Measurements from ENCODE around the gene NMRK2. TPM values are rescaled to one million over a fixed set of nuclear protein-coding genes. Genes with fewer than 3 reads are reported as not detected.

NMRK2 gene
- total RNA-seq, 2 donors from 2014 or later, result 0.27 TPM; not detected in 1

DNA sequence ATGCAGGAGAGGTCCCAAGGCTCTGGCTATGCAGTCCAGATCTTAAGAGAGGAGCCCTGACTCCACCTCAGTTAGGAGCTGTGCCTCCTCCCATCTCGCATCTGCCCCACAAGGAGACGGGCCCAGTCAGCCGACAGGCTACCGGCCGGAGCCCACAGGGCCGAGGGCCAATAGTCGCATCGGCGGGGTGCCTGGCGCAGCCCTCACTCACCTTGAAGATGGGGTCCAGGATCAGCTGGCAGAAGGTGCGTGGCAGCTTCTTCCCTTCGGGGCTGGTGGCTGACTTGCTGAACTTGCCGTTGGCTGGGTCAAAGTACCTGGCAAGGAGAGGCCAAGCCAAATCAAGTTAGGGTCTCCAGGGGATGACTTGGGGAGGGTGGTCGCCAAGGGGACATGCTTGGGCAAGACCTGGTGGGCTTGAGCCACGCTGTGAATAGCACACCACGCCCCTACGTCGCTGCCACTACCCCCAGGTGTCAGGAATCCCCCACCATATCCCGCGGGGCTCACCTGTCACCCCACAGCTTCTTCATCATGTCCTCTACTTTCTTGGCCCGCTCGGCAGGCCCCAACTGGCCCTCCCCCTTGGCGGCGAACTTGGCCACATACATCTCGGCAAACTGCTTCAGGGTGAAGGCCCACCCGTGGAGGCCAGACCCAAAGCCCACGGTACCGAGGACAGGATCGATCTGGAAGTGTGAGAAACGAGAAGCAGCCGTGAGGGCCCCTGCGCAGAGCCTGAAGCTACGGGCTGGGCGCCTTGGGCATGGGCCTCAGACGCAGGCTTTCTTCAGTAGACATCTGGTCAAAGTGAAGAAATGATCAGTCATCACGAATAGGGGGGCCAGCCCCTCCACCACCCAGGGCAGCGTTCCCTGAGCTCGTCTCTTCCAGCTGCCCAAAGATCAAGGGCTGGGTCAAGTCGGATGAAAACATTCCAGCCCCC, 49.1 kb downstream of the NMRK2 start:
- Histone ChIP-seq H3K27ac (no peak overlapping the region), H3K4me1 (peaks cover 17% of the 10 kb centered on the region)
- no peak for DNase-seq

DNA sequence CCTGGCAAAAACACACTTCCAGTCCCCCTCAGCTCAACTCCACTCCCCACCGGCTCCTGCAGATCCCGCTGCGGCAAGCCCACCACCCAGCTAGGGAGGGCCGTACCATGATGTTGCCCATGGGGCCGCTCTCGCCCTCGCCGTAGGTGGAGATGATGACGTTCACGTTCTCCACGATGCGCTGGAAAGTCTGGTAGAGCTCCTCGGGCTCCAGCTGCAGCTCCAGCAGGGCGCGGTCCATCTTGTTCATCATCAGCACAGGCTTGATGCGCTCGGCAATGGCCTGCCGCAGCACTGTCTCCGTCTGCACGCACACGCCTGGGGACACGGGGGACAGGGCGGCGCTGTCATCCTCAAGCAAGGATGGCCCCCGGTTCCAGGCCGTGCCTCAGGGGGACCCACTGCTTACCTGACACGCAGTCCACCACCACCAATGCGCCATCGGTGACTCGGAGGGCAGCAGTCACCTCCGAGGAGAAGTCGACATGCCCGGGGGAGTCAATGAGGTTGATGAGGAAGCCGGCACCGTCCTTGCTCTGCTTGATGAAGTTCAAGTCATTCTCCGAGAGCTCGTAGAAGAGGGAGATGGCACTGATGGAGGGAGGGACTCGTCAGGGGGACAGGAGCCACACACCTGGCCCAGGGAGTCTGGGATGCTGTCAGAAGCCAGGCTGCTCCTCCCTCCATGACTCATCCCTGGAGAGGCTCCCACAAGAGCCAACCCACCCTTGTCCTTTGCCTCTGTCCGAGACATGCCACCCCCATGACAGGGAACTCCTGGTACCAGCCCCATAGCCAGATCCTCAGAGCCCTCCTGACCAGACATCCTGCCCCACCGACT, 50.1 kb downstream of the NMRK2 start:
- Histone ChIP-seq H3K4me1 (peaks cover 17% of the 10 kb centered on the region), H3K4me3 (no peak overlapping the region), H3K9me3 (no peaks in the 10 kb centered on the region), H3K27ac (no peak overlapping the region), H3K9ac (ENCODE audit: low read depth in 2 of 2, low read length in 2 of 2) (no peak overlapping the region), H3K27me3 (no peaks in the 10 kb centered on the region), H3K36me3 (peaks cover 47% of the 10 kb centered on the region)
- intact Hi-C loops (cut with DNase I), result loop anchor here (10.0 kb wide), 1 partner anchor 152 kb away; no protein-coding TSS in a partner anchor
- no peak for TF ChIP-seq CTCF (IDR thresholded peaks at IDR 0.05)
- DNase-seq, result no peak

More for the DNA sequence above, 49.1 kb downstream of the NMRK2 start:
- peak overlapping the region in 1 of 2 donors; percentile 26 for H3K9ac ChIP-seq (ENCODE audit: low read depth in 2 of 2, low read length in 2 of 2)
- peaks cover 56% of the 10 kb centered on the region for H3K36me3 ChIP-seq
- no peaks in the 10 kb centered on the region for H3K9me3 ChIP-seq
- no peak for TF ChIP-seq CTCF (IDR thresholded peaks at IDR 0.05)
- no peak overlapping the region for H3K4me3 ChIP-seq
- intact Hi-C loops (cut with DNase I), result loop anchor here (10.0 kb wide), 1 partner anchor 153 kb away; no protein-coding TSS in a partner anchor
- no peaks in the 10 kb centered on the region for H3K27me3 ChIP-seq

DNA sequence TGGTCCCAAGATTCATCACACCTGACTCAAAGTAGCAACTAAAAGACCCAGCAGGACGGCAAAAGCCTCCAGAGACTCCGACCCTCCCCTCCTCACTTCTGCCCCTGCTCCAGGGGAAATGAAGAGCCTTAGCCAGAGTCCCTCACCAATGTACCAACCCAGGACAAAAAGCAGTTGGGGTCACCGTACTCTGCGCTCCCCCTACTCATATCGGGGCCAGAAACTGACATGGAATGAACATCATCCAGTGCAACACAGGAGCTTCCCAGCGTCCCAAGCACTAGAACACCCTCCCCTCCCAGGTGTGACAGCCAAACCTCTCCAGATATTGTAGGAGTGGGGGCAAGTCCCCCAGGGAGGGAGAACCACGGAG, 50.7 kb downstream of the NMRK2 start:
- intact Hi-C loops (cut with DNase I), result loop anchor here (10.0 kb wide), 1 partner anchor 151 kb away; no protein-coding TSS in a partner anchor
- H3K36me3 ChIP-seq, result peaks cover 41% of the 10 kb centered on the region

DNA sequence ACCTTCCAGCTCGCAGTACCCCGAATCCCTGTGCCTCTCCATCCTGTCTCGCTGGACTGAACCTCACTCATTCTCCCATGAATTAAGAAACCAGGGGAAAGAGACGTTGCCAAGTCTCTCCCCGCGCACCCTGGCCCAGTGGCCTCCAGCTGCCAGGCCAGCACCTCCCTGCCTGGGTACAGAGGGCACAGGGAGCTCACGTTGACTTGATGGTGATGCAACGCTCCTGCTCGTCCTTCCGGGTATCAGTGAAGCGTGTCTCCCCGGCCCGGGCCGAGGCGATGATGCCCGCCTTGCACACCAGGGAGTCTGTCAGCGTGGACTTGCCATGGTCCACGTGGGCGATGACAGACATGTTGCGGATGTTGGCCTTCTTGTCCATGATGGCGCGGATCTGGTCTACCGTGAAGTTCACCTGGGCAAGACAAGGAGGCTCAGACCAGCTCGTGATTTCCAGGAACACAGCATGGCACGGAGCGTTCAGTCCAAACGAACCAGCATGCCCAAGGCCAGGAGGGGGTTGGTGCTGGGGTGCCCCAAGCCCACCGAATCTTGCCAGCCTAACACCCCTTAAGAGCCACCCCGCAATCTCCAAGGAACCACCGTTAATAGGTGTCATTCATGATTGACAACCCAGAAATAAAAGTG, 51.2 kb downstream of the NMRK2 start:
- H3K27me3 ChIP-seq, result no peaks in the 10 kb centered on the region
- H3K9ac ChIP-seq (ENCODE audit: low read depth in 2 of 2, low read length in 2 of 2), result peak overlapping the region; percentile 84 to 89
- peaks cover 39% of the 10 kb centered on the region for H3K36me3 ChIP-seq
- peak overlapping the region; percentile 83 for H3K4me3 ChIP-seq
- peaks cover 17% of the 10 kb centered on the region for H3K4me1 ChIP-seq
- peak; percentile 57 for DNase-seq
- H3K9me3 ChIP-seq, result no peaks in the 10 kb centered on the region
- peak overlapping the region; percentile 93 for H3K27ac ChIP-seq
- TF ChIP-seq CTCF (IDR thresholded peaks at IDR 0.05), result no peak
- intact Hi-C loops (cut with DNase I), result loop anchor here (10.0 kb wide), 1 partner anchor 151 kb away; no protein-coding TSS in a partner anchor

More for the DNA sequence above, 50.7 kb downstream of the NMRK2 start:
- Histone ChIP-seq H3K4me1 (peaks cover 17% of the 10 kb centered on the region), H3K27ac (peak overlapping the region; percentile 93), H3K9ac (ENCODE audit: low read depth in 2 of 2, low read length in 2 of 2) (peak overlapping the region; percentile 84 to 89), H3K4me3 (peak overlapping the region; percentile 83), H3K27me3 (no peaks in the 10 kb centered on the region), H3K9me3 (no peaks in the 10 kb centered on the region)
- no peak for DNase-seq
- no peak for TF ChIP-seq CTCF (IDR thresholded peaks at IDR 0.05)

- Histone ChIP-seq H3K4me1 (peaks cover 17% of the 10 kb centered on the region), H3K27ac (peak overlapping the region; percentile 93), H3K9ac (ENCODE audit: low read depth in 2 of 2, low read length in 2 of 2) (peak overlapping the region; percentile 84 to 89), H3K27me3 (no peaks in the 10 kb centered on the region), H3K9me3 (no peaks in the 10 kb centered on the region), H3K4me3 (peak overlapping the region; percentile 83), H3K36me3 (peaks cover 34% of the 10 kb centered on the region)
- intact Hi-C loops (cut with DNase I), result loop anchor here (10.0 kb wide), 1 partner anchor 150 kb away; no protein-coding TSS in a partner anchor
- no peak for DNase-seq
- no peak for TF ChIP-seq CTCF (IDR thresholded peaks at IDR 0.05)
Measured at GRCh38 chr19:3984584-3984907, 51.7 kb downstream of the NMRK2 start.

Data from colonic mucosa (tissue), 4 donors.